ENCODE results near the gene GIMAP2.

Gene GIMAP2

GRCh38 chr7:150645259-150646020 lies 40.1 kb upstream of the GIMAP2 start:
- H3K4me3 ChIP-seq (ENCODE audit: low read depth, low read length, poor library complexity, severe bottlenecking) = no peak overlapping the region
- no peaks in the 10 kb centered on the region for H4K20me1 ChIP-seq (ENCODE audit: insufficient read depth, low read length)
- H3K9ac ChIP-seq (ENCODE audit: low read length) = no peak overlapping the region
- no peak for TF ChIP-seq CTCF (IDR thresholded peaks at IDR 0.05; ENCODE audit: low read length)
- TF ChIP-seq EZH2 (IDR thresholded peaks at IDR 0.05; ENCODE audit: borderline replicate concordance, low read length) = no peak
- no peaks in the 10 kb centered on the region for H3K79me2 ChIP-seq (ENCODE audit: insufficient read depth, low read length)
- H3F3A ChIP-seq (ENCODE audit: insufficient read depth, low read length) = no peaks in the 10 kb centered on the region
- no peaks in the 10 kb centered on the region; the same call in 1 of the 2 replicates for H3K27me3 ChIP-seq (ENCODE audit: insufficient read depth, low read length)
- no peaks in the 10 kb centered on the region for H3K36me3 ChIP-seq (ENCODE audit: insufficient read depth, low read length)
- no peak overlapping the region for H2AFZ ChIP-seq (ENCODE audit: low read length)
- no peaks in the 10 kb centered on the region for H3K4me1 ChIP-seq (ENCODE audit: insufficient read depth, low read length, severe bottlenecking)
- H3K9me3 ChIP-seq (ENCODE audit: low read length) = no peaks in the 10 kb centered on the region
- H3K4me2 ChIP-seq (ENCODE audit: low read length) = no peak overlapping the region
- H3K9me2 ChIP-seq (ENCODE audit: low read depth, low read length) = no peaks in the 10 kb centered on the region
- H3K27ac ChIP-seq (ENCODE audit: low read depth, low read length, poor library complexity, severe bottlenecking) = no peak overlapping the region

GRCh38 chr7:150648353-150649079 lies 37.0 kb upstream of the GIMAP2 start:
- H3K9me2 ChIP-seq (ENCODE audit: low read depth, low read length) = no peaks in the 10 kb centered on the region
- no peaks in the 10 kb centered on the region for H3K79me2 ChIP-seq (ENCODE audit: insufficient read depth, low read length)
- H3K9me3 ChIP-seq (ENCODE audit: low read length) = no peaks in the 10 kb centered on the region
- no peak for TF ChIP-seq CTCF (IDR thresholded peaks at IDR 0.05; ENCODE audit: low read length)
- no peak for TF ChIP-seq EZH2 (IDR thresholded peaks at IDR 0.05; ENCODE audit: borderline replicate concordance, low read length)
- no peaks in the 10 kb centered on the region for H3F3A ChIP-seq (ENCODE audit: insufficient read depth, low read length)
- no peaks in the 10 kb centered on the region for H4K20me1 ChIP-seq (ENCODE audit: insufficient read depth, low read length)
- no peak overlapping the region for H2AFZ ChIP-seq (ENCODE audit: low read length)
- no peak overlapping the region for H3K9ac ChIP-seq (ENCODE audit: low read length)
- no peaks in the 10 kb centered on the region for H3K27me3 ChIP-seq (ENCODE audit: insufficient read depth, low read length)
- H3K36me3 ChIP-seq (ENCODE audit: insufficient read depth, low read length) = no peaks in the 10 kb centered on the region
- H3K4me2 ChIP-seq (ENCODE audit: low read length) = no peak overlapping the region
- H3K4me1 ChIP-seq (ENCODE audit: insufficient read depth, low read length, severe bottlenecking) = no peaks in the 10 kb centered on the region
- no peak overlapping the region for H3K27ac ChIP-seq (ENCODE audit: low read depth, low read length, poor library complexity, severe bottlenecking)
- no peak overlapping the region for H3K4me3 ChIP-seq (ENCODE audit: low read depth, low read length, poor library complexity, severe bottlenecking)

GRCh38 chr7:150649080-150649385 lies 36.5 kb upstream of the GIMAP2 start:
- no peaks in the 10 kb centered on the region for H3K4me1 ChIP-seq (ENCODE audit: insufficient read depth, low read length, severe bottlenecking)

More at GRCh38 chr7:150649080-150649385, 36.5 kb upstream of the GIMAP2 start:
- H3K36me3 ChIP-seq (ENCODE audit: insufficient read depth, low read length) = no peaks in the 10 kb centered on the region
- H3K27ac ChIP-seq (ENCODE audit: low read depth, low read length, poor library complexity, severe bottlenecking) = no peak overlapping the region
- H4K20me1 ChIP-seq (ENCODE audit: insufficient read depth, low read length) = no peaks in the 10 kb centered on the region
- H2AFZ ChIP-seq (ENCODE audit: low read length) = no peak overlapping the region
- H3K9me2 ChIP-seq (ENCODE audit: low read depth, low read length) = no peaks in the 10 kb centered on the region
- no peaks in the 10 kb centered on the region for H3K79me2 ChIP-seq (ENCODE audit: insufficient read depth, low read length)
- H3K9ac ChIP-seq (ENCODE audit: low read length) = no peak overlapping the region
- H3F3A ChIP-seq (ENCODE audit: insufficient read depth, low read length) = no peaks in the 10 kb centered on the region
- TF ChIP-seq EZH2 (IDR thresholded peaks at IDR 0.05; ENCODE audit: borderline replicate concordance, low read length) = no peak
- TF ChIP-seq CTCF (IDR thresholded peaks at IDR 0.05; ENCODE audit: low read length) = no peak
- no peaks in the 10 kb centered on the region for H3K27me3 ChIP-seq (ENCODE audit: insufficient read depth, low read length)
- no peaks in the 10 kb centered on the region for H3K9me3 ChIP-seq (ENCODE audit: low read length)
- H3K4me2 ChIP-seq (ENCODE audit: low read length) = no peak overlapping the region
- no peak overlapping the region for H3K4me3 ChIP-seq (ENCODE audit: low read depth, low read length, poor library complexity, severe bottlenecking)

Measured in OCI-LY1 (cell line).